NCI-H187 (cell line): Measurements from ENCODE around the gene NR1D1.

Experiments used
- DNase-seq, 2 experiments: peaks; one replicate each; lab custom pipeline; 2025; lab: John Stamatoyannopoulos, UW

The NR1D1 gene

DNA sequence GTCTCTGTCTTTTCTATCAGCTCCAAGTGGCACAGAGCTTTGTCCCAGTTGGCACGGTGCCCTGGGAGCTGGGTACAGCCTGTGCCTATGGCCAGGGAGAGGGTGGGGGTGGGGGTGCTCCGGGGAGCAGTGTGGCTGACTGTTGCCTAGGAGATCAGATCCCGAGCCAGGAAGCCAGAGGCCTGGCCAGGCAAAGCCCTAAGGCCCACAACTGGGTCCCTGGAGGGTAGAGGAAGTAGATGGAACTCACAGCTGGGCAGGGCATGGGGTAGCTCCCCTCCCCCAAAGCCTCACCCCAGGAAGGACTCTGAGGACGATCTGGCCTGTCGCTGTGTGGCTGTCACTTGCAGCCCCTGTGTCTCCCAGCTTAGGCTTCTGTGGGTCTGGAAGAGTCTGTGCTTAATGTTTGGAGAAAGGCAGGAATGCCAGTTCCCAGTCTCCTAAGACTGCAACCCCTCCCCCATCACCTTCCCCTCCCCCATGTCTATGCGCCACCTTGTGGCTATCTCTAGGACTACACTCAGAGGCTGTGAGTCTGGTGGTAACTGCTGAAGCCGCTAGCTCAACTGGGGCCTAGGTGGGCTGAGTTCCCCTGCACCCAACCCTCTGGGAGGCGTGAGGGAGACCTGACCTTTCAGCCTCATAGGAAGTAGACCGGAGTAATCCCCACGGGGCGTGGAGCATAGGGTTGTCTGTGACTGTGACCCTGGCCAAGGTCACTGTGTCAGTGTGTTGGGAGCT is 25.0 kb downstream of the NR1D1 start:
- DNase-seq = no peak

DNA sequence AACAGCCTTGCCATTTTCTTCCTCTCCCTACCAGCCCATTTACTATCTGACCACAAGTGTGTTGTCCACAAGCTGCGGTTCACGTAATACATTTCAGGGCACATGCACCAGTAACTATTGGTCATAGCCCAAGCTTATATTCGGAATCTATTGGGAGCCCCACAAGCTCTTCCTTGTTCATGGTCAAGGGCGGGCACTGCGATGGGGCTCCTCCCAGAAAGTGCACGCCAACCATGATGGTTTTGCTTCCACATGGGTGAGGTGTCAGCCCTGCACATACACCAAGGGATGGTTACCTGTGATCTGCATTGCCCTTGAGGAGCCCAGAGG is 25.6 kb downstream of the NR1D1 start:
- DNase-seq = no peak

GRCh38 chr17:40074175-40074512 is 26.2 kb downstream of the NR1D1 start:
- no peak for DNase-seq

- DNase-seq = no peak
Observed at GRCh38 chr17:40073454-40074174, 26.8 kb downstream of the NR1D1 start.

- no peak for DNase-seq
Observed at GRCh38 chr17:40072735-40073346, 27.5 kb downstream of the NR1D1 start.

- peak in 1 of 2 experiments; percentile 17 for DNase-seq
Observed at GRCh38 chr17:40072040-40072734, 28.2 kb downstream of the NR1D1 start.

GRCh38 chr17:40071313-40072039 is 28.9 kb downstream of the NR1D1 start:
- DNase-seq = no peak

- no peak for DNase-seq
Observed at GRCh38 chr17:40070709-40071312, 29.6 kb downstream of the NR1D1 start.

- no peak for DNase-seq
Observed at GRCh38 chr17:40069751-40070708, 30.4 kb downstream of the NR1D1 start.

- DNase-seq = peak in 1 of 2 experiments; percentile 42
Observed at GRCh38 chr17:40068917-40069750, 31.3 kb downstream of the NR1D1 start.

DNA sequence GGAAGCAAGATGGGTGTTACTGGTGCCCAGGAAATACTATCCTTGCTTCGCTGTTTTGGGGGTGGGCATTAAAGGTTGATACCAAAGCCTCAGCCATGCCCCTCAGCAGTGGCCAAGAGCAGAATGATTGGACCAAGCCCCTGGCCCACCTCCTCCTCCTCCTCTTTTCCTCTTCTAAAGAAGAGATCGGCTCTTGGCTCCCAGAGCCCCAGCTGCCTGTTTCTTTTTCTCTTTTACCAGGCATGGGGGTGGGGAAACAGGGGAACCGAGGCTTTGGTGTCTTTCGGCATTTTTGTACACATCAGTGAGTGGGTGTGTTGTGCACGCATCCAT is 31.8 kb downstream of the NR1D1 start:
- no peak for DNase-seq

DNA sequence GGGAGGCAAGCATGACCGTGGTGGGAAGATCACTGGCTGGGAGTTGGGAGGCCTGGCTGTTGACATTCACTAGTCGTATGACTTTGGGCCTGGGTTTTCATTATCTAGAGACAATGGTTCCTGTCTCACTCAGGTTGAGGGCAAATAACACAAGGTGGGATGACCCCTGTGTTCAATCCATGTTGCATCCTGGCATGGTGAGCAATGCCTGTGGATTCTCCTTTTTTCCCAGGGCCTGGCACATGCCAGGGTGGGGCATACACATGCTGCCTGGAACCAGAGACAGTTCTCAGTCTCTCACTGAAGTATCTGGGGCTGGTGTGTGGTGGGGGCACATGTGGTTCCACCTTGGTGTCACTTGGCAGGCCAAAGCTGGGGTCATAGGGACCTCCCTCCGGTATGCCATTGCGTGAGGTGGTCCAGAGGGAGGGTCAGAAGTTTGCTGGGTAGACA is 32.2 kb downstream of the NR1D1 start:
- DNase-seq = no peak

GRCh38 chr17:40067710-40068109 is 32.7 kb downstream of the NR1D1 start:
- no peak for DNase-seq

DNA sequence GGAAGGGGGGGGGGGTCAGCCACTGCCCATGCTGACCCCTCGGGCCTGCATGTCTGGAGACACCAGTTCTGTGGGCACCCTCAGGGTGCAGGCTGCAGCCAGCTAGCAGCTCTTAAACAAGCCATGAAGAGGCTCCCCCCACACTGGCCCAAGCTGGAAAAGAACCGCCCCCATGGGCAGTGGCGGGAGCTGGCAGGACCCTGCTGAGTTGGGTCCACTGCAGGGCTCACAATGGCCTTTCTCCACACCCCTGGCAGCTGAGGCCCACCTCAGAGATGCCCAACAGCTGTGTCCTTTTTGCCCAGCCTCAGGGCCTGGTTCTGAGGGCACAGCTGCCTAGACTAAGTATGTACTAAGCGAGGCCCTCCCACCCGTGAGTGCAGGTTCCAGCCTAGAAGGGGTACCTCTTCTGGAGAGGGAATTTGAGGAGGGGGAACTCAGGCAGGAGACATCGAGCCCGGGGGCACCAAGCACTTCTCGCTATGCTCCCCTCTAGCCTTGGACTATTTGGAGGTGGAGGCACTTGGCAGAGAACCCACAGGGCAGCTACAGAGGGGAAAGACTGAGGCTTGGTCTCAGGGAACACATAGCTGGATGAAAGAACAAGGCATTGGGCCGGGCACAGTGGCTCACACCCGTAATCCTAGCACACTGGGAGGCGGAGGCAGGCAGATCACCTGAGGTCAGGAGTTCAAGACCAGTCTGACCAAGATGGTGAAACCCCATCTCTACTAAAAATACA is 34.4 kb downstream of the NR1D1 start:
- no peak for DNase-seq

GRCh38 chr17:40064971-40065768 is 35.2 kb downstream of the NR1D1 start:
- no peak for DNase-seq

DNA sequence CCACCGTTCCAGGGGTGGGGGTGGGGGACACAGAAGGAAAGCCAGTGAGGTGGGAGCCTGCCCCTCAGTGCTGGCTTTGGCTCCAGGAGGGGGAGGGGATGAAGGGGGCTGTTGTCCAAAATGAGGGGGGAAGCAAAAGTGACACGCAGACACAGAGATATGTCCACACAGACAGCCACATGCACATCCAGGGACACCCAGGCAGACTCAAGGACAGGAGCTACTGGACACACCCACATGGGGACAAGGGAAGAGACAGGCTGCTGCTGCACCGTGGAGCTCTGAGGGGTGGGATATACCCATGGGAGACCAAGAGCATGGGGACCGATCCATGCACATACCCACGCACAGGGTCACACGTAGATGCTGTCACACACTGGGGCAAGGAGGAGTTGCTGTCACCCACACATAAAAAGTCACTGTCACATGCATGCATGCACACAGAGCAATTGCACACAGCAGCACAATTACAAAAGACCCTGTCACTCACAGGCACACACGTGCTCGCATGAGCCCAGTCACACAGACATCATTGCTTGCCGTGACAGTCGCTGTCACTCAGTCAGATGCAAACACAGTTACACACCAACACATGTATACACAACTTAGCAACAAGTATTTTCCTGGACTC is 36.4 kb downstream of the NR1D1 start:
- no peak for DNase-seq

DNA sequence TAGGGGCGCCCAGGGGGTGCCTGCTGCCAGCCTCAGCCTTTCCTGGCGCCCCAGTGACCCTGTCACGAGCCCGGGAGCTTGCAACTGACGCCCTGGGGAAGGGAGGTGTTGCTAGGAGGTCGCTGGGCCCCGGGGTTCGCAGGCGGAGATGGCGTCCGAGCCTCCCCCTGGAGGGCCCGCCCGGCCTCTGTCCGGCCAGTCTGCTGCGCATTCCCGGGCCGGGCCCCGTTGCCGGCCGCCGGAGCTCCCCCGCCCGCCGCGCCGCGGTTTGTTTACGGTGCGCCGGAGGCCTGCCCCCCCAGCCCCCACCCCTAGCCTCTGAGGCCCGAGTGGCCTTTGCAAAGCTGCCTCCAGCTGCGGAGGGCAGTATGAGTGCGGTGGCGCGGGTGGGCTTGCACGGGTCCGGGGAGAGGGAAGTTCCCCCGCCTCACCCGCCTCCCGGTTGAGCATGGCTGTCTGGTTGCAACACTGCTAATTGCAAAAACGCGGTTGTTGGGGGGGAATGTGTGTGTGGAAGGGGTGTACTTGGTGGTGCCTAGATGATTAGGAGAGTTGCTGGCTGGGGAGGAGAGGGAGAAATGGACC is 37.1 kb downstream of the NR1D1 start:
- no peak for DNase-seq
